Effector CD4-positive, alpha-beta T cell (primary cell): ENCODE results near the gene COP1.
"Not testable (repeated sequence)": the region's sequence is repeated elsewhere in the genome, so short reads cannot be mapped to it uniquely, and the experiment has no call there.

Experiments
- DNase-seq: peaks from one replicate; pipeline ENCODE4 v3.0.0-alpha.2; 2020

COP1 gene

GRCh38 chr1:176118985-176119384 is 88.1 kb downstream of the COP1 start:
- DNase-seq: no peak

DNA sequence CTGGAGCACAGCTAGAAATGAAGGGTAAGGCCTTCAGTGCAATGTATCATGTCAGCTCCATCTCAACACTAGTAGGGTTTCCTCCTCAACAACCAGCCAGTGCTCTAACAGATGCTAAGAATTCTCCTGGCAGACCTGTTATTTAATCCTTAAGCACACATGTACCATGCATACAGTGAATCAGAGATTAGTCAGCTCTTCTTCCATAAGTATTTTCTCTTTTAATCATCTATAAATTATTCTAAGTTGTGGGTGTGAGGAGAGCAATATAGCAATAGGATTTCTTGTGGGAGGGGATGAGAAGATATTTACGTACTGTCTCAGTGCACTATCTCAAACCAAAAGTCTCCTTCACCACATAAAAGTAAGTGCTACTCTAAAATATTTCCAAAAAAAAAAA is 95.3 kb downstream of the COP1 start:
- DNase-seq: no peak

DNA sequence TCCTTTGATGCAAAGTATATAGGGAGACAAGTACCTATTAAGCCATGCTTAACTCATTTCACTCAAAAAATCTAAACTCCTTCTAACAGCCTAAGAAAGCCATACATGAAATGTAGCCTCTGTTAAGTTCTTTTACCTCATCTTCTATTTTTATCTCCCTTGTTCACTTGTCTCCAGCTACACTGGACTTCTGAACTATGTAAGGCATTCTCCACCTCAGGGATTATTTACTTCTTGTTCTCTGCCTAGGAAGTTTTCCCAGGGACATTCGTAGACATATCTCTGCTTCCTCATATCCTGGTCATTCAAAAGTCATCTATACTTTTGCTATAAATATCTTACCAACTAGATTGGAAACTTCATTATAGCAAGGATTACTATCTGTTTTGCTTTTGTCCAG is 96.9 kb downstream of the COP1 start:
- no peak for DNase-seq

DNA sequence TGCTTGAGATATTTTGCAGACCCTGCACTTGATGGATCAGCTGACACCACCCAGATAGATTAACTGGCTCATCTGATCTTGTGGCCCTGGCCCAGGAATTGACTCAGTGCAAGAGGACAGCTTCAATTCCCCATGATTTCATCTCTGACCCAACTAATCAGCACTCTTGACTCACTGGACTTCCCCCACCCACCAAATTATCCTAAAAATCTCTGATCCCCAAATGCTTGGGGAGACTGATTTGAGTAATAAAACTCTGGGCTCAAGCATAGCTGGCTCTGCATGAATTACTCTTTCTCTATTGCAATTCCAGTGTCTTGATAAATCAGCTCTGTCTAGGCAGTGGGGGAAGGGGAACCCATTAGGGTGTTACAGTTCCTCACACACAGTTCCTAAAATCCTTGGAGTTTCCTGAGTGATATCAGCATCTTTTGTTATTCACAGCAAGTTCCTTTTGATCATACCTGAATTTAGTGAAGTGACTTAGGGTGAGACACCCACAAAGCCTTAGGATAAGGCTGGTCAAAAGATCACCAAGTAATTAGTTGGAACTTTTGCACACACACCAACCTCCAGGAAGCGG is 104.2 kb downstream of the COP1 start:
- no peak for DNase-seq

DNA sequence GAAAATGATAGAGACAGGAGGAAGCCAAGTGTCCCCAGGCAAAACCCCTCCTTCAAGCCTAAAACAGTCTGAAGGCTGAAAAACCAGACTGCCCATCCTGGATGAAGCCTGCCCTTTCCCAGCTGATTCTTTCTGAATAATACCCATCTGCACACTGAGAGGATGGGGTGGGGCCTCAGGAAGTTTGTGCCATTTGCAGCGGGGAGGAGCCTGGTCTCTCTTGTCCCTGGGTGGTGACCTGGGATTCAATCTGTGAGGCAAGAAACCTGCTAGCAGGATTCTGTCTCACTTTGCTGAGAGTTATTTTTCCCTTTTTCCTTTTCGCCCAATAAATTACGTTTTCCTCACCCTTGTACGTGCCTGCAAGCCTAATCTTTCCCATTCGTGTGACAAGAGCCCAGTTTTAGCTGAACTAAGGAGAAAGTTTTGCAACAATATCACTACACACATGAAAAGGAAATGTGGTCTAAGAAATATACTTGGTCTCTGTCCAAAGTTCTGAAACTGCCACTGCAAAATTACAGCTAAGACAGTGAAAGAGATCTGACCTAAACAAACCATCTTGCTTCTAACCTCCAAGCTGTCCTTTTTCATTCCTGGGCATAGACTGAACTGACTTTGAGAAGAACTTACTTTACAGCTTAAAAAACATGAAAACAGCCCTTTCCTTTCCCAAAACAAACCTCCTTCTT is 105.0 kb downstream of the COP1 start:
- no peak for DNase-seq

GRCh38 chr1:176098560-176098959 is 108.5 kb downstream of the COP1 start:
- no peak for DNase-seq

- no peak for DNase-seq
These were observed 111.1 kb downstream of the COP1 start for GRCh38 chr1:176096015-176096414.

DNA sequence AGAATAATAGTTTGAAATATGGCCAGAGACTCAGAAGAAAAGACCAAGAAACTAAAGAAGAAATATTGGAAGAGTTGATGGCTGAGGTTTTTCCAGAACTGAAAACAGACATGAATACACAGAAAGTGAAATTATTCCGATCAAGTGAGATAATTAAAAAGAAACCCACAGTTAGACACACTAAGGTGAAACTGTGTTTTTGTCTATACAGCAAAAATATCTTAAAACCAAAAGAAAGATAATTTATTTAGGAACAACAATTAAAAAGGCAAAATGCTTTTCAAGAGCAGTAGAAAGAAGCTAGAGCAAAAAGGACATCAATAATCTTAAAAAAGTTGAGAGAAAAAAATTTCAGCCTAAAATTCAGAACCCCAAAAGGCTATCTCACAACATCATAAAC is 116.3 kb downstream of the COP1 start:
- no peak for DNase-seq

DNA sequence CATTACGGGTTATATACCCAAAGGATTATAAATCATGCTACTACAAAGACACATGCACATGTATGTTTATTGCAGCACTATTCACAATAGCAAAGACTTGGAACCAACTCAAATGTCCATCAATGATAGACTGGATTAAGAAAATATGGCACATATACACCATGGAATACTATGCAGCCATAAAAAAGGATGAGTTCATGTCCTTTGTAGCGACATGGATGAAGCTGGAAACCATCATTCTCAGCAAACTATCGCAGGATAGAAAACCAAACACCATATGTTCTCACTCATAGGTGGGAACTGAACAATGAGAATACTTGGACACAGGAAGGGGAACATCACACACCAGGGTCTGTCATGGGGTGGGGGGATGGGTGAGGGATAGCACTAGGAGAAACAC is 119.3 kb downstream of the COP1 start:
- DNase-seq: not testable (repeated sequence)

DNA sequence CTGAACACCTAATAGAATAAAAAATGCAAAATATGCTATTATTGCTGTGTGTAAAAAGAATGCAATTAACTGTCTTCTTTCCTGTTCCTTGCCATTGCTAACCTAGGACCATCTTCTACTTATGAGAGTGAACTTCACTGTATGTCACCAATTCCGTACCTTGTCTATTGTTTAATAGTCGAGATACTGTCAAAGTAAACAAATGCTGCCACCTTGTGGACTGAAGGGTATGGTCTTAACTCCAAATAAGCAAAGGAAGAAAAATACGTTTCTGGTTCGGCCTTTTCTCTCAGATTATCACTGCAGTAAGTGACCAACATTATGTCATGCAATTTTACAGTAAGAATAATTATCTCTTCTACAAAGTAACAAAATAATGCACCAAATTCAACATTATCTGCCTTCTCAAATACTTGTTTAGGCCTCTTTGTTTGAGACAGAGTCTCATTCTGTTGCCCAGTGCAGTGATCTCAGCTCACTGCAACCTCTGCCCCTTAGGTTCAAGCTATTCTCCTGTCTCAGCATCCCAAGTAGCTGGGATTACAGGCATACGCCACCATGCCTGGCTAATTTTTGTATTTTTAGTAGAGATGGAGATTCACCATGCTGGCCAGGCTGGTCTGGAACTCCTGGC is 133.4 kb downstream of the COP1 start:
- peak; percentile 28 for DNase-seq

GRCh38 chr1:176068901-176069300 is 138.2 kb downstream of the COP1 start:
- DNase-seq: no peak

DNA sequence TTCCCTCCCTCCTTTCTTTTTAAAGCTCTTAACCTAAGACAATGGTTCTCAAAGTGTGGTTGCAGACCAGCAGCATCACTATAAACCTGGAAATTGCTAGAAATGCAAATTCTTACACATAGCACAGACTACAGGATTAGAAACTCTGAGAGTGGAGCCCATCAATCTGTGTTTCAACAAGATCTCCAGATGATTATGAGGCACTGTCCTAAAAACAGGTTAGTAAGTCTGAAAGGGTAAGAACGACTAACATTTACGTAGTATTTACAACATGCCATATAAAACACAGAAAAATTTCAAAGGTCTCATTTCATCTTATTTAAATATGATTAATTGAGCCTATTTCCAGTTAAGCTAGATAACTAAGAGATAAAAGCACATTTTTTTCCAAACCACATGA is 138.8 kb downstream of the COP1 start:
- DNase-seq: no peak

- DNase-seq: no peak
These were observed 140.4 kb downstream of the COP1 start for GRCh38 chr1:176066709-176067108.

DNA sequence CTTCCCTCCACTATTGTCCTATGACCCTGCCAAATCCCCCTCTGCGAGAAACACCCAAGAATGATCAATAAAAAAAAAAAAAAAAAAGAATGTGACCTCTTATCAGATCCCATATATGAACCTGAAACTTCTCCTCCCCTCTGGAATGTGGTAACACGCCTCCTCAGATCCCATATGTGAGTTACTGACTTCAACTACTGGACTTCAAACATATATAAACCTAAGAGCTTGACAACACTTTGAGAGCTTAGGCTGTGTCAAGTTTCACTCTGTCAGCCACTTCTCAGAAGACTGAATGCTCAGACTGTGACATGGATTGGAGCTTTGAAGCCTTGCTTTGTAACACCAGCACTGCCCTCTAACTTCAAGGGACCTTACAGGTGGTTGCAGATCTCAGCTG is 148.4 kb downstream of the COP1 start:
- DNase-seq: no peak

GRCh38 chr1:176056312-176056711 is 150.8 kb downstream of the COP1 start:
- DNase-seq: no peak

- no peak for DNase-seq
These were observed 151.7 kb downstream of the COP1 start for GRCh38 chr1:176055398-176055797.

DNA sequence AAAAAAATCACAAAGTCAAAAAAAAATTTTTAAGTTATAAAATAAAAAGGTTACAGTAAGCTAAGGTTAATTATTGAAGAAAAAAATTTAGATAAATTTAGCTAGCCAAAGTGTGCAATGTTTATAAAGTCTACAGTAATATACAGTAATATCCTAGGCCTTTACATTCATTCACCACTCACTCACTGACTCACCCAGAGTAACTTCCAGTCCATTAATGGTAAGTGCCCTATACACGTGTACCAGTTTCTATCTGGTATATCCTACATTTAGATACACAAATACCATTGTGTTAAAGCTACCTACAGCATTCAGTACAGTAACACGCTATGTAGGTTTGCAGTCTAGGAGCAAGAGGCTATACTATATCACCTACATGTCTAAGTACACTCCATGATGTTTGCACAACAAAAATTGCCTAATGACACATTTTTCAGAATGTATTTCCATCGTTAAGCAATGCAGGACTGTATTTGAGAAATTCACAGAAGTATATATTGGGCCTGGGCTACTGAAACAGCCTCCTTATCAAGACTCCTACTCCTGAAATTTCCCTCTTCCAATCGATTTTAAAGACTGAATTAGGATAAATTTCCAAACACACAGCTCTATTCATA is 155.1 kb downstream of the COP1 start:
- no peak for DNase-seq

- DNase-seq: no peak
These were observed 155.7 kb downstream of the COP1 start for GRCh38 chr1:176051402-176051801.

- DNase-seq: no peak
These were observed 157.5 kb downstream of the COP1 start for GRCh38 chr1:176049582-176049981.

- DNase-seq: no peak
These were observed 160.2 kb downstream of the COP1 start for GRCh38 chr1:176046926-176047325.

GRCh38 chr1:176043537-176043936 is 163.5 kb downstream of the COP1 start:
- DNase-seq: no peak

DNA sequence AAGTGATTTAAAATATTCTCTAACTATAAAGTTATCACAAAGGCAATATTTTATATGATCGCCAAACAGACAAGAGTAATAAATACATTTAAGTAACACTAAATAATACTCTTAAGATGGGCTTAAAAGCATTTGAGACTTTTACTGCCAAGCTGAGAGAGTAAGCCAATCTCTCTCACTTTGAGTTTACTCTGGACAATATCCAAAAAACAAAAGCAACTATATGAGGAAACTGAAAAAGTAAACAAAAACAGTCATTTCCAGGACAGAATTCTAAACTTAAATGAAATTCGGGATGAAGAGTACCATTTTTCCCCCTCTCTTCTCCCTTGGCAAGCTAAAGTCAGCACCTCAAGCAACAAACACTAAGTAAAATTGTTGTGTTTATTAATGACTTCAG is 173.2 kb downstream of the COP1 start:
- no peak for DNase-seq

DNA sequence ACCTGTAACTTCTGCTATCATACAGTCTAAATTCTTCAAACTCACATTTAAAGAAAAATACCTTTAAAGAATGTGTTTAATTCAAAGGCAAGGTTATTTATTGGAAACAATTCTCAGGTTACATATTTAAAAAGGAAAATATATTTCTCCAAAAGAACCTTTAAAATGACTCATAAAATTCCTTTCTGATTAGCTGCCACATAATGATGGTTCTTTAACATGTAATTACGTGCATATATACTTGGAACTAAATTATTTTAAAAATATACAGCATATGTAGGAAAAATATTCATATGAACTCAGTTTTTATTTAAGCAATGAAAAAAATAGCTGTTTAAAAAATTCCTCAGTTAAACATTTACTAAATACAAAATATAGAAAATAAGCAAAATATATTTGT is 173.6 kb downstream of the COP1 start:
- DNase-seq: no peak

- no peak for DNase-seq
These were observed 174.9 kb downstream of the COP1 start for GRCh38 chr1:176032040-176032645.
